OCI-M1 (cell line): ENCODE measurements around the gene PTTG1.
"Not testable (repeated sequence)": the region's sequence is repeated elsewhere in the genome, so short reads cannot be mapped to it uniquely, and the experiment has no call there.

Experiments used
- DNase-seq: peaks from one replicate; lab custom pipeline; 2025; lab: John Stamatoyannopoulos, UW

PTTG1 gene

GRCh38 chr5:160423099-160423498, 1.4 kb downstream of the PTTG1 start:
- no peak for DNase-seq

GRCh38 chr5:160427607-160428006, 6.0 kb downstream of the PTTG1 start:
- no peak for DNase-seq

GRCh38 chr5:160432196-160432595, 10.5 kb downstream of the PTTG1 start:
- no peak for DNase-seq

- DNase-seq, result no peak
These were observed 11.1 kb downstream of the PTTG1 start for GRCh38 chr5:160432787-160433186.

GRCh38 chr5:160434022-160434531, 12.4 kb downstream of the PTTG1 start:
- no peak for DNase-seq

- no peak for DNase-seq
These were observed 13.9 kb downstream of the PTTG1 start for GRCh38 chr5:160435532-160435931.

- DNase-seq, result no peak
These were observed 14.4 kb downstream of the PTTG1 start for GRCh38 chr5:160436017-160436416.

GRCh38 chr5:160436661-160437060, 15.0 kb downstream of the PTTG1 start:
- not testable (repeated sequence) for DNase-seq

GRCh38 chr5:160437271-160437670, 15.6 kb downstream of the PTTG1 start:
- DNase-seq, result no peak

- peak; percentile 84 for DNase-seq
These were observed 16.9 kb downstream of the PTTG1 start for GRCh38 chr5:160438316-160439204.

GRCh38 chr5:160439205-160439600, 17.5 kb downstream of the PTTG1 start:
- DNase-seq, result peak; percentile 95

GRCh38 chr5:160441311-160441781, 19.7 kb downstream of the PTTG1 start:
- no peak for DNase-seq

- no peak for DNase-seq
These were observed 21.3 kb downstream of the PTTG1 start for GRCh38 chr5:160442824-160443431.

GRCh38 chr5:160444407-160444806, 22.8 kb downstream of the PTTG1 start:
- DNase-seq, result no peak

- no peak for DNase-seq
These were observed 23.5 kb downstream of the PTTG1 start for GRCh38 chr5:160445132-160445531.

- DNase-seq, result no peak
These were observed 24.1 kb downstream of the PTTG1 start for GRCh38 chr5:160445751-160446150.

- no peak for DNase-seq
These were observed 27.2 kb downstream of the PTTG1 start for GRCh38 chr5:160448886-160449285.

GRCh38 chr5:160449458-160449857, 27.8 kb downstream of the PTTG1 start:
- no peak for DNase-seq

GRCh38 chr5:160450164-160450932, 28.7 kb downstream of the PTTG1 start:
- DNase-seq, result no peak

- DNase-seq, result no peak
These were observed 29.6 kb downstream of the PTTG1 start for GRCh38 chr5:160451281-160451680.

GRCh38 chr5:160452036-160452435, 30.4 kb downstream of the PTTG1 start:
- DNase-seq, result no peak

GRCh38 chr5:160452795-160453194, 31.1 kb downstream of the PTTG1 start:
- DNase-seq, result no peak
